ENCODE data around the gene TPCN2.

TPCN2 gene

DNA sequence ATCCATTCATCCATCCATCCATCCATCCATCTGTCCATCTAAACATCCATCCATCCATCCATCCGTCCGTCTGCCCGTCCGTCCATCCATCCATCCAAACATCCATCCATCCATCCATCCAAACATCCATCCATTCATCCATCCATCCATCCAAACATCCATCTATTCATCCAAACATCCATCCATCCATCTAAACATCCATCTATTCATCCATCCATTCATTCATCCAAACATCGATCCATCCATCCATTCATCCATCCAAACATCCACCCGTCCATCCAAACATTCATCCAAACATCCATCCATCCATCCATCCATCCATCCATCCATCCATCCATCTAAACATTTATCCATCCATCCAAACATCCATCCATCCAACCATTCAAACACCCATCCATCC, 61.7 kb downstream of the TPCN2 start:
- DNase-seq = no peak
- Histone ChIP-seq H3K27me3 (replicated peaks; ENCODE audit: control insufficient read depth, insufficient read depth, low read length, poor library complexity, severe bottlenecking) (no peaks in the 10 kb centered on the region), H3K4me3 (ENCODE audit: insufficient read depth, low read depth, low read length, poor library complexity, severe bottlenecking) (no peak overlapping the region), H3K9me3 (ENCODE audit: control insufficient read depth, low read length) (no peaks in the 10 kb centered on the region), H3K27ac (ENCODE audit: insufficient read depth, low read length, poor library complexity, severe bottlenecking) (no peak overlapping the region), H3K36me3 (ENCODE audit: control insufficient read depth, insufficient read depth, low read length) (no peaks in the 10 kb centered on the region), H3K4me1 (ENCODE audit: control insufficient read depth, insufficient read depth, low read length, poor library complexity, severe bottlenecking) (no peaks in the 10 kb centered on the region)

DNA sequence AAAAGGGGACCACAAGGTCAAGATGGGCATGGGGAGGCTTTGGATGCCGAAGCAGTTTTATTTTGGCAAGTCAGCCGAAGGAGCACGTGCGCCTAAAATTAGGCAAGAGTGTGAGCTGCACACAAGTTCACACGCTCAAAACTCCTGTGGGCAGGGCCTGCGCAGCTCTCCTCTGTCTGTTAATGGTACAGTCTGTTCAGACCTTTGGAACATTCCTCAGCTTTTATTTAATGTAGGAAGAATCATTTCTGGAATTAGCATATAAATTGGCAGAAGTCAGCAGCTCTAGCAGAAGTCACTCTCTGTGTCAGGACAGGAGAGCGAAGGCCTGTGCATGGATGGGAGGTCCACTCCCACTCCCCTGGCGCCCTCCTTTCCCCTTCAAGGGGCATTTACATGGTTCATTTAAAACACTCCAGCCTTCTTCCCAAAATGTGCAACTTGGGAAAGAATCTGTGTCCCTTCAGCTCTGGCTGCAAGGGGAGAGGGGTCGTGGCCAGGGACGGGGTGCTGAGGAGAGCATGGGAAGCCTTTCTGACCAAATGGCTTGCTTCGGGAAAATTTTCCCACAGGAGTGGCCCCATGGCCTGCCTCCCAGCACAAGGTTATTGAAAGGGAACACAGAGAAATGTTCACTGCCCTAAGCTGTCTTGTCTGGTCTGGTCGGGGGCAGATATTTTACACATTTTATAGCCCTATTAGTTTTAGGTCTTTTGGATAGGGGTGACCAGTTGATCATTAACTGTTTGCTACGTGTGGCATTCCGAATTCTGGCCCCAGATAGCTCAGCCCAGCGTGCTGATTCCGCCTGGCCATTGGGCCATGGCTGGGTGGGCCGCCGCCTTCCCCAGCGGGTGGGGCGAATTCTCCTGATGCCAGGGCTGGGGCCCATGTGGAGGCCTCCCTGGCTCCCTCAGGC, 63.2 kb downstream of the TPCN2 start:
- no peak for DNase-seq

DNA sequence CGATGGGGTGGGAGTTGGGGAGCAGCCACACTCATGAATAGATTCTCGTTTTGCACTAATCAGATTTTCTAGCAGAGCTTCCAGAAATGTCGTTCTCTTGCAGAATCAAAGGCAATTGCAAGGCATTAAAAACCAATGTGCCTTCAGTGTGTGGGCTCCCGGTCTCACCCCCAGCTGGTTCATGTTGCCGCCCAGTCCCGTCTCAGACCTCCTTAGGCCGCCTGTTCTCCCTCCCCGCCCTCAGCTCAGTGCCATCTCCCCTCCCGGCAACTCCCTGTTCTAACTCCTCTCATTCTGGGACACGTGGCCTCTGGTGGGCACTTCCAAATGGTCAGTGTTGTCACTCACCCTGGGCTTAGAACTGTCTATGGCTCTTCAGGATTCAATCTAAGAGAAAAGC, 64.5 kb downstream of the TPCN2 start:
- H3K27me3 ChIP-seq (replicated peaks; ENCODE audit: control insufficient read depth, insufficient read depth, low read length, poor library complexity, severe bottlenecking) = no peaks in the 10 kb centered on the region
- no peak for DNase-seq
- H3K27ac ChIP-seq (ENCODE audit: insufficient read depth, low read length, poor library complexity, severe bottlenecking) = no peak overlapping the region
- no peaks in the 10 kb centered on the region for H3K4me1 ChIP-seq (ENCODE audit: control insufficient read depth, insufficient read depth, low read length, poor library complexity, severe bottlenecking)
- H3K4me3 ChIP-seq (ENCODE audit: insufficient read depth, low read depth, low read length, poor library complexity, severe bottlenecking) = no peak overlapping the region
- no peaks in the 10 kb centered on the region for H3K36me3 ChIP-seq (ENCODE audit: control insufficient read depth, insufficient read depth, low read length)
- H3K9me3 ChIP-seq (ENCODE audit: control insufficient read depth, low read length) = no peaks in the 10 kb centered on the region

More for the DNA sequence above, 63.2 kb downstream of the TPCN2 start:
- Histone ChIP-seq H3K27ac (ENCODE audit: insufficient read depth, low read length, poor library complexity, severe bottlenecking) (no peak overlapping the region), H3K4me3 (ENCODE audit: insufficient read depth, low read depth, low read length, poor library complexity, severe bottlenecking) (no peak overlapping the region), H3K4me1 (ENCODE audit: control insufficient read depth, insufficient read depth, low read length, poor library complexity, severe bottlenecking) (no peaks in the 10 kb centered on the region), H3K36me3 (ENCODE audit: control insufficient read depth, insufficient read depth, low read length) (no peaks in the 10 kb centered on the region), H3K27me3 (replicated peaks; ENCODE audit: control insufficient read depth, insufficient read depth, low read length, poor library complexity, severe bottlenecking) (no peaks in the 10 kb centered on the region), H3K9me3 (ENCODE audit: control insufficient read depth, low read length) (no peaks in the 10 kb centered on the region)

DNA sequence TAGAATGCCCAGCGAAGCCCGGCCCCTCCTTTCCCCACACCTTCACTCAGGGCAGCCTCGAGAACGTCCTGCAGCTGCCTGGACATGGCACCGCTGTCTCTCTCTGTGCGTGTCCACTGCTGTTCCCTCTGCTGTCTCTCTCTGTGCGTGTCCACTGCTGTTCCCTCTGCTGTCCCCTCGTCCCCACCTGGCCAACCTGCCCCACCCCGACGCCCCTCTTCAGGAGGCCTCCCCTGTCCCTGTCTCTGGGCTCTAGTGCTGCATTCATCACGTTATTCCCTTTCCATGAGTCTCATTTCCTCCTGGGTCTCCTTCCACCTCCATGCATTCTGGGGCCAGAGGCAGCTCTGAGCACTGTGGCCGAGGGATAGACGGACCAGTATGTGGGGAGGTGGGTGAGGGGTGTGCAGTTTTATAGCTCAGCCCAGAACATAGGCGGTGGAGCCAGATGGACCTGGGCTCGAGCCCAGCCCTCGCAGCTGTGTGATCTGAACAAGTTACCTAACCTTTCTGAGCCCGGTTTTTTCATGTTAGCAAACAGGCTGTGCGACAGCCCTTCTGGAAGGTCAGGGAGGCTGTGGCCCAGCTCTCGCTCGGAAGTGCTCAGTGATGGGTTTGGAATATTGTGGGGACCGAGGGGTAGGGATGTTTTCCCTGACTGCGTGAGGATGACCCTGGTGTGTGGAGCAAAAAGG, 65.1 kb downstream of the TPCN2 start:
- Histone ChIP-seq H3K9me3 (ENCODE audit: control insufficient read depth, low read length) (no peaks in the 10 kb centered on the region), H3K4me1 (ENCODE audit: control insufficient read depth, insufficient read depth, low read length, poor library complexity, severe bottlenecking) (no peaks in the 10 kb centered on the region), H3K27ac (ENCODE audit: insufficient read depth, low read length, poor library complexity, severe bottlenecking) (no peak overlapping the region), H3K4me3 (ENCODE audit: insufficient read depth, low read depth, low read length, poor library complexity, severe bottlenecking) (no peak overlapping the region), H3K27me3 (replicated peaks; ENCODE audit: control insufficient read depth, insufficient read depth, low read length, poor library complexity, severe bottlenecking) (no peaks in the 10 kb centered on the region), H3K36me3 (ENCODE audit: control insufficient read depth, insufficient read depth, low read length) (no peaks in the 10 kb centered on the region)
- DNase-seq = no peak

GRCh38 chr11:69114362-69114761, 65.6 kb downstream of the TPCN2 start:
- no peak for DNase-seq
- Histone ChIP-seq H3K9me3 (ENCODE audit: control insufficient read depth, low read length) (no peaks in the 10 kb centered on the region), H3K4me1 (ENCODE audit: control insufficient read depth, insufficient read depth, low read length, poor library complexity, severe bottlenecking) (no peaks in the 10 kb centered on the region), H3K27ac (ENCODE audit: insufficient read depth, low read length, poor library complexity, severe bottlenecking) (no peak overlapping the region), H3K27me3 (replicated peaks; ENCODE audit: control insufficient read depth, insufficient read depth, low read length, poor library complexity, severe bottlenecking) (no peaks in the 10 kb centered on the region), H3K36me3 (ENCODE audit: control insufficient read depth, insufficient read depth, low read length) (no peaks in the 10 kb centered on the region), H3K4me3 (ENCODE audit: insufficient read depth, low read depth, low read length, poor library complexity, severe bottlenecking) (no peak overlapping the region)

- no peaks in the 10 kb centered on the region for H3K9me3 ChIP-seq (ENCODE audit: control insufficient read depth, low read length)
- no peaks in the 10 kb centered on the region for H3K36me3 ChIP-seq (ENCODE audit: control insufficient read depth, insufficient read depth, low read length)
- H3K27ac ChIP-seq (ENCODE audit: insufficient read depth, low read length, poor library complexity, severe bottlenecking) = no peak overlapping the region
- no peak overlapping the region for H3K4me3 ChIP-seq (ENCODE audit: insufficient read depth, low read depth, low read length, poor library complexity, severe bottlenecking)
- H3K4me1 ChIP-seq (ENCODE audit: control insufficient read depth, insufficient read depth, low read length, poor library complexity, severe bottlenecking) = no peaks in the 10 kb centered on the region
- no peak for DNase-seq
- H3K27me3 ChIP-seq (replicated peaks; ENCODE audit: control insufficient read depth, insufficient read depth, low read length, poor library complexity, severe bottlenecking) = no peaks in the 10 kb centered on the region
Observed at GRCh38 chr11:69114811-69115523, 66.2 kb downstream of the TPCN2 start.

- no peak for DNase-seq
- Histone ChIP-seq H3K9me3 (ENCODE audit: control insufficient read depth, low read length) (no peaks in the 10 kb centered on the region), H3K36me3 (ENCODE audit: control insufficient read depth, insufficient read depth, low read length) (no peaks in the 10 kb centered on the region)
Observed at GRCh38 chr11:69115586-69116560, 67.1 kb downstream of the TPCN2 start.

GRCh38 chr11:69116671-69117070, 67.9 kb downstream of the TPCN2 start:
- H3K36me3 ChIP-seq (ENCODE audit: control insufficient read depth, insufficient read depth, low read length) = no peaks in the 10 kb centered on the region
- H3K27me3 ChIP-seq (replicated peaks; ENCODE audit: control insufficient read depth, insufficient read depth, low read length, poor library complexity, severe bottlenecking) = no peaks in the 10 kb centered on the region
- H3K9me3 ChIP-seq (ENCODE audit: control insufficient read depth, low read length) = no peaks in the 10 kb centered on the region
- no peak for DNase-seq
- no peak overlapping the region for H3K27ac ChIP-seq (ENCODE audit: insufficient read depth, low read length, poor library complexity, severe bottlenecking)
- H3K4me1 ChIP-seq (ENCODE audit: control insufficient read depth, insufficient read depth, low read length, poor library complexity, severe bottlenecking) = peaks cover 7% of the 10 kb centered on the region
- H3K4me3 ChIP-seq (ENCODE audit: insufficient read depth, low read depth, low read length, poor library complexity, severe bottlenecking) = no peak overlapping the region

More at GRCh38 chr11:69115586-69116560, 67.1 kb downstream of the TPCN2 start:
- Histone ChIP-seq H3K27ac (ENCODE audit: insufficient read depth, low read length, poor library complexity, severe bottlenecking) (no peak overlapping the region), H3K27me3 (replicated peaks; ENCODE audit: control insufficient read depth, insufficient read depth, low read length, poor library complexity, severe bottlenecking) (no peaks in the 10 kb centered on the region), H3K4me3 (ENCODE audit: insufficient read depth, low read depth, low read length, poor library complexity, severe bottlenecking) (no peak overlapping the region), H3K4me1 (ENCODE audit: control insufficient read depth, insufficient read depth, low read length, poor library complexity, severe bottlenecking) (no peaks in the 10 kb centered on the region)

DNA sequence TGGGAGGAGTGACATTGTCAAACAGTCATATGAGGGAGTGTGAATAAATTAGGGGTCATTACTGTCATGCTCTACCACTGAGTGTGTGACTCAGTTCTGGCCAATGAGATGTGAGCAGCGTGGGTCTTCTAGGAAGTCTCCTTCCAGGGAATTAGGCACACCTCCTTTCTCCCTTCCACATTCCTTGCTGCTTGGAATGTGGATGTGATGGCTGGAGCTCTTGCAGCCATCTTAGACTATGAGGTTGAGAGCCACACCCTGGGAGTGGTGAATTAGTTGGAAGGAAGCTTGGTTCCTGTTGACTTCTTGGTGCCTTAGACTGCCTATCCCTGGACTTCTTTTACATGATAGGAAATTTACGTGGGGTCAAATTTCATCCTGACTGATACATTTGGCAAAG, 70.5 kb downstream of the TPCN2 start:
- Histone ChIP-seq H3K27ac (ENCODE audit: insufficient read depth, low read length, poor library complexity, severe bottlenecking) (no peak overlapping the region), H3K4me1 (ENCODE audit: control insufficient read depth, insufficient read depth, low read length, poor library complexity, severe bottlenecking) (peaks cover 32% of the 10 kb centered on the region), H3K36me3 (ENCODE audit: control insufficient read depth, insufficient read depth, low read length) (no peaks in the 10 kb centered on the region), H3K27me3 (replicated peaks; ENCODE audit: control insufficient read depth, insufficient read depth, low read length, poor library complexity, severe bottlenecking) (no peaks in the 10 kb centered on the region), H3K4me3 (ENCODE audit: insufficient read depth, low read depth, low read length, poor library complexity, severe bottlenecking) (no peak overlapping the region), H3K9me3 (ENCODE audit: control insufficient read depth, low read length) (no peaks in the 10 kb centered on the region)
- DNase-seq = no peak

Data from effector memory CD4-positive, alpha-beta T cell (primary cell).